H1 (cell line): ENCODE results near the gene CD48.
A peak's percentile ranks its signal among the peaks of the same experiment; 100 is the strongest.

ENCODE experiments used
- BRCA1 ChIP-seq: IDR thresholded peaks from 2 replicates; pipeline ENCODE4 v1.6.1; 2012; ENCODE audit warnings: low read depth, low read length, improper control_type of control experiment
- CHD2 ChIP-seq: IDR thresholded peaks from 2 replicates; pipeline ENCODE4 v1.6.1; 2012; ENCODE audit warnings: low read length, improper control_type of control experiment
- EGR1 ChIP-seq: IDR thresholded peaks from 2 replicates; pipeline ENCODE4 v1.6.1; 2011; ENCODE audit warnings: low read depth, low read length, borderline replicate concordance
- JUN ChIP-seq: IDR thresholded peaks from 2 replicates; pipeline ENCODE4 v1.6.1; 2011; ENCODE audit warnings: low read depth, mild to moderate bottlenecking, improper control_type of control experiment, low read length
- MAFK ChIP-seq: IDR thresholded peaks from 2 replicates; pipeline ENCODE4 v1.6.1; 2012; ENCODE audit warnings: low read depth, mild to moderate bottlenecking, improper control_type of control experiment, low read length
- NRF1 ChIP-seq: IDR thresholded peaks from 2 replicates; pipeline ENCODE4 v1.6.1; 2011; ENCODE audit warnings: mild to moderate bottlenecking, low read depth, low read length, improper control_type of control experiment
- POLR2AphosphoS5 ChIP-seq: IDR thresholded peaks from 2 replicates; pipeline ENCODE4 v1.6.1; 2011; ENCODE audit warnings: low read depth, low read length
- RFX5 ChIP-seq: IDR thresholded peaks from 2 replicates; pipeline ENCODE4 v1.6.1; 2011; ENCODE audit warnings: low read depth, low read length, improper control_type of control experiment, borderline replicate concordance
- RXRA ChIP-seq: IDR thresholded peaks from 2 replicates; pipeline ENCODE4 v1.6.1; 2011; ENCODE audit warnings: low read depth, mild to moderate bottlenecking, low read length, moderate library complexity; ENCODE audit not compliant: insufficient read depth
- TAF1 ChIP-seq: IDR thresholded peaks from 2 replicates; pipeline ENCODE4 v1.6.1; 2011; ENCODE audit warnings: mild to moderate bottlenecking, low read depth, low read length
- ZNF274 ChIP-seq: IDR thresholded peaks from 2 replicates; pipeline ENCODE4 v1.7.0; 2012; ENCODE audit warnings: low read length, borderline replicate concordance; ENCODE audit errors: extremely low read depth
- TF ChIP-seq, protein P1 (sequence below), 3 experiments: IDR thresholded peaks; 1 replicate in 2 of 3; 2 replicates in 1 of 3; pipeline versions ENCODE4 v1.5.1 to v1.6.1; 2011; ENCODE audit warnings: low read length in 3 of 3, mild to moderate bottlenecking in 3 of 3, inconsistent platforms in 2 of 3, low read depth in 1 of 3, moderate library complexity in 1 of 3; ENCODE audit not compliant: insufficient read depth in 1 of 3; ENCODE audit errors: control extremely low read depth in 1 of 3

DNA sequence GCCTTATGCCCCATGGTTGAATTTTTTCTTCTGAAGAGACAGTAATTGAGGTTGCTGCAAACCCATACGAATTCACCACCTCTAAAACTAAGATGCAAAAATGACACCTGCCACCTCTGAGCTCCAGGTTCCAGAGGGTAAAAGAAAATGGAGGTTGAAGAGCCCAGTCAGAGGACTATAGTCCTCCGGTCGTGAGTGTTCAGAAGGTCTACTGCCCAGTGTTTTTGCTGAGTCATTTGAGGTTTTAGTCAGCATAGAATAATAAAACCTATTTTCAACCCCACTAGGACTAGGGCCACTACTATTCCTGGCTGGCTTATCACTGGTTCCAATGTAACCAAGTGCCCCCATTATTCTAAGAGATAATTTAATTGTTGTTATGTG, 14.5 kb upstream of the CD48 start:
- TF ChIP-seq JUN: no peak
- no peak for TF ChIP-seq TAF1
- TF ChIP-seq, protein P1, sequence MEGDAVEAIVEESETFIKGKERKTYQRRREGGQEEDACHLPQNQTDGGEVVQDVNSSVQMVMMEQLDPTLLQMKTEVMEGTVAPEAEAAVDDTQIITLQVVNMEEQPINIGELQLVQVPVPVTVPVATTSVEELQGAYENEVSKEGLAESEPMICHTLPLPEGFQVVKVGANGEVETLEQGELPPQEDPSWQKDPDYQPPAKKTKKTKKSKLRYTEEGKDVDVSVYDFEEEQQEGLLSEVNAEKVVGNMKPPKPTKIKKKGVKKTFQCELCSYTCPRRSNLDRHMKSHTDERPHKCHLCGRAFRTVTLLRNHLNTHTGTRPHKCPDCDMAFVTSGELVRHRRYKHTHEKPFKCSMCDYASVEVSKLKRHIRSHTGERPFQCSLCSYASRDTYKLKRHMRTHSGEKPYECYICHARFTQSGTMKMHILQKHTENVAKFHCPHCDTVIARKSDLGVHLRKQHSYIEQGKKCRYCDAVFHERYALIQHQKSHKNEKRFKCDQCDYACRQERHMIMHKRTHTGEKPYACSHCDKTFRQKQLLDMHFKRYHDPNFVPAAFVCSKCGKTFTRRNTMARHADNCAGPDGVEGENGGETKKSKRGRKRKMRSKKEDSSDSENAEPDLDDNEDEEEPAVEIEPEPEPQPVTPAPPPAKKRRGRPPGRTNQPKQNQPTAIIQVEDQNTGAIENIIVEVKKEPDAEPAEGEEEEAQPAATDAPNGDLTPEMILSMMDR (IDR thresholded peaks at IDR 0.05; ENCODE audit: control extremely low read depth in 1 of 3, insufficient read depth in 1 of 3, low read depth in 1 of 3, low read length in 3 of 3): no peak
- TF ChIP-seq EGR1: no peak
- TF ChIP-seq MAFK: peak; percentile 27; the same call in 1 of the 2 replicates
- no peak for TF ChIP-seq RXRA
- TF ChIP-seq POLR2AphosphoS5: no peak
- no peak for TF ChIP-seq ZNF274
- no peak for TF ChIP-seq NRF1
- no peak for TF ChIP-seq BRCA1
- no peak for TF ChIP-seq RFX5
- no peak for TF ChIP-seq CHD2
